SK-N-SH (cell line): ENCODE data around the gene PLA2G12B.
"Not testable (repeated sequence)": the region's sequence is repeated elsewhere in the genome, so short reads cannot be mapped to it uniquely, and the experiment has no call there.

Experiments used
- EP300 ChIP-seq, 2 experiments: IDR thresholded peaks; 2 replicates each; pipeline versions ENCODE4 v1.4.0 to v1.6.1; 2012; ENCODE audit warnings: borderline replicate concordance in 1 of 2, low read depth in 1 of 2, low read length in 1 of 2
- REST ChIP-seq: IDR thresholded peaks from 2 replicates; pipeline ENCODE4 v1.6.1; 2012; ENCODE audit warnings: mild to moderate bottlenecking, low read depth, low read length, moderate library complexity
- TF ChIP-seq, protein P1 (sequence below): fragments of 200-600 bp; sonication (generic); IDR thresholded peaks from 2 replicates; pipeline ENCODE4 v1.6.1; 2017; ENCODE audit warnings: antibody characterized with exemption, mild to moderate bottlenecking, moderate library complexity

GRCh38 chr10:72995459-72995858 lies 40.9 kb upstream of the PLA2G12B start:
- not testable (repeated sequence) for TF ChIP-seq REST; EP300 (IDR thresholded peaks at IDR 0.05; ENCODE audit: borderline replicate concordance in 1 of 2, low read depth in 1 of 2, low read length in 1 of 2)
- TF ChIP-seq, protein P1, sequence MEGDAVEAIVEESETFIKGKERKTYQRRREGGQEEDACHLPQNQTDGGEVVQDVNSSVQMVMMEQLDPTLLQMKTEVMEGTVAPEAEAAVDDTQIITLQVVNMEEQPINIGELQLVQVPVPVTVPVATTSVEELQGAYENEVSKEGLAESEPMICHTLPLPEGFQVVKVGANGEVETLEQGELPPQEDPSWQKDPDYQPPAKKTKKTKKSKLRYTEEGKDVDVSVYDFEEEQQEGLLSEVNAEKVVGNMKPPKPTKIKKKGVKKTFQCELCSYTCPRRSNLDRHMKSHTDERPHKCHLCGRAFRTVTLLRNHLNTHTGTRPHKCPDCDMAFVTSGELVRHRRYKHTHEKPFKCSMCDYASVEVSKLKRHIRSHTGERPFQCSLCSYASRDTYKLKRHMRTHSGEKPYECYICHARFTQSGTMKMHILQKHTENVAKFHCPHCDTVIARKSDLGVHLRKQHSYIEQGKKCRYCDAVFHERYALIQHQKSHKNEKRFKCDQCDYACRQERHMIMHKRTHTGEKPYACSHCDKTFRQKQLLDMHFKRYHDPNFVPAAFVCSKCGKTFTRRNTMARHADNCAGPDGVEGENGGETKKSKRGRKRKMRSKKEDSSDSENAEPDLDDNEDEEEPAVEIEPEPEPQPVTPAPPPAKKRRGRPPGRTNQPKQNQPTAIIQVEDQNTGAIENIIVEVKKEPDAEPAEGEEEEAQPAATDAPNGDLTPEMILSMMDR = not testable (repeated sequence)
